NCI-H1417 (cell line): ENCODE data around the gene THEMIS.

ENCODE experiments used
- DNase-seq, 3 experiments: peaks; one replicate each; lab custom pipeline; 2025; lab: John Stamatoyannopoulos, UW

THEMIS gene

DNA sequence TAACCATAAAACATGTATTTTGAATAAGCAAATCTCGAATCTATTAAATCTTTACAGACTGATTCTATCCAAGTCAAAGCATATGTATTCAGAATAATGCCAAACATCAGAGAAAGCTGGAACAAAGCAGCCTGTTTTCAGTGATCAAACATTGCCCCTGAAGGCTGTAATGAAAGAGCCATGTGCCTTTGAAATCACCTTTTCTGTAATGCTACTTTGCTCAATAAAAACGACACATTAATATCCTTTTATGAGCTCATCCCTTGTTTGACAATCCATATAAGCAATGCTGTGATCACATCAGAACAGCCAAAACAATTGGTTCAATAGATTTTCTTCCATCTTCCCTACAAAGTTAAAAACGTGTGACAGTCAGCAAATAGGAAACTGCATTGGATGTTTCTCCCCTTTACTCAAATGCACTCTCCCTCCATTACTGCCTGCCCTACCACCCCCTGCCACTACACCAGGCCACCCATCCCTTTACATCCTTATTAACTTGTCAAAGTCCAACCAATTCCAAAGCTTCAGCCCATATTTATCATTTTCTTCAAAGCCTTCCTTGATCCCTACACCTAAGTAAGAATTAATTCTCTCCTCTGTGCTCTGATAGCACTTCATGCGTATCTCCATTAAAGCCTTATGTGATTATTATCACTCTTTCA is 42.0 kb downstream of the THEMIS start:
- no peak for DNase-seq

DNA sequence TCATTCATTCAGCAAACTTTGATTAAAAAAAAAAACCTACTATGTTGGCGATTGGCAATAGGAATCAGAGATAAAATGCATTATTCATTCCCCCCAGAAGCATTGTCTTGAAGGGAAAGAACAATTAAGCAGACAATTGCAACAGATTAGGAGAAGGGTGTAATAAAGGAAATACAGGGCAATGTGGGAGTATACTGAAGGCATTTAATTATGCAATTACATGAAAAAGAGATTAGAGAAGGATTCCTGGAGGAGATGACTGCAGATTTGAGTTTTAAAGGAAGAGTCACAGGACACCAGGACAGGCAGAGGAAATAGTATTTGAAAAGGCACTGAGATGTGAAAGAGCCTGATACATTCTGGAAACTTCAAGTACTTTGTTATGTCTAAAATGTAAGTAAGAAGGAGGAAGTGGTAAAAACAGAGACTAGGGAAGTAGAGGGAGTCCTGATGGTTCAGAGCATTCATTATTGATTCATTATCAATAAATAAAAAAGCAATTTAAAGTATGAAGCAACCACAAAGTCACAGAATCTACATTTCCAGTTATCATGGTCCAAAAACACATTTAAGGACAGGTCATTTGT is 43.7 kb downstream of the THEMIS start:
- peak in 1 of 3 experiments; percentile 5 for DNase-seq

DNA sequence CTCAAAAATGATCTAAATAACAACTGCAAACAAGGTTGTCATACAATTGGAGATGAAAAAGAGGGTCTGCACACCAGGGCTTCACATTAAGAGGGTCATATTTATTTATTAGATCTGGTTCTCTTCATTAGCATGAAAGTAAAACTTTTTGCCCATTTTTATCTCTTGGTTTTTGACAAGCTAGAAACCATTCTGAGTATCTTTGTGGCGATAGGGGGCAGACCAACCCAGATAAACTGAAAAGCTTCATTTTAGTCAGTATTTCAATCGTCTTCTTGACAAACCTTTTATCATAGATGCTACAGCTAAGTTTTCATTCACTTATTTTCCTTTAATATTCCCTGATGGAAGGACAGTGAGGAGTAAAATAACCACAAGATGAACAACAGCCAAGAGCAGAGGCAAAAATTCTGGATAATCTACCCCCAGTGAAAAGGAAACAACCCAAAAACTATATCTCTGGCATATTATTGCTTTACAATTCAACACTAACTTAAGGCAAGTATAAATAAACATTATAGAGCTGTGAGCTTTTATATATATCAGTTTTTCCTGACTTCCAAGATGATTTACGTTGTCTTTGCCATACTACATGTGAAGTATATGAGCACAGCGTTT is 45.2 kb downstream of the THEMIS start:
- DNase-seq = no peak

DNA sequence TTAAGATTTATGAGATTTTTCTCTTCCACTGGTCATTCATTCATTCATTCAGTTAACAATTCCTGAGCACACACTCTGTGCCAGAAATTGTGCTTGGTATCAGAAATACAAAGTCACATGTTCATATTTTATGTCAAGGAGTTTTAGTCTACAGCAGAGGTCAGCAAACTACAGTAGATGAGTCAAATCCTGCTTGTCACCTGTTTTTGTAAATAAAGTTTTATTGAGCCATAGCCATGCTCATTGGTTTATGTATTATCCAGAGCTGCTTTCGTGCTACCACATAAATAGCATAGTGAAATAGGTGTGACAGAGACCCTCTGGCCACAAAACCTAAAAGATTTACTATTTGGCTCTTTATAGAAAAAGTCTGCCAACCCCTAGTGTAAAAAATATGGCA is 46.8 kb downstream of the THEMIS start:
- DNase-seq = no peak

DNA sequence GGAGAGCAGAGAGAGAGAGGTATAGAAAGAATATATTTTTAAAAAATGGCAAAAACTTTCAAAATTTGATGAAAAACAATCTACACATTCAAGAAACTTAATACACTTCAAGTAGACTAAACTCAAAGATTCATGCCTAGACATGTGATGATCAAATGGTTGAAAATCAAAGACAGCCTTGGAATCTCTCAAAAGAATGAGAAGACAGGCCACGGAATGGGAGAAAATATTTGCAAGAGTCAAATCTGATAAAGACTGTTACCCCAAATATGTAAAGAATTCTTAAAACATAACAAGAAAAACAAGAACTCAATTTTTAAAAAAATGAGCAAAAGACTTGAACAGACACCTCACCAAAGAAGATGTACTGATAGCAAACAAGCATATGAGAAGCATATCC is 49.7 kb downstream of the THEMIS start:
- no peak for DNase-seq

DNA sequence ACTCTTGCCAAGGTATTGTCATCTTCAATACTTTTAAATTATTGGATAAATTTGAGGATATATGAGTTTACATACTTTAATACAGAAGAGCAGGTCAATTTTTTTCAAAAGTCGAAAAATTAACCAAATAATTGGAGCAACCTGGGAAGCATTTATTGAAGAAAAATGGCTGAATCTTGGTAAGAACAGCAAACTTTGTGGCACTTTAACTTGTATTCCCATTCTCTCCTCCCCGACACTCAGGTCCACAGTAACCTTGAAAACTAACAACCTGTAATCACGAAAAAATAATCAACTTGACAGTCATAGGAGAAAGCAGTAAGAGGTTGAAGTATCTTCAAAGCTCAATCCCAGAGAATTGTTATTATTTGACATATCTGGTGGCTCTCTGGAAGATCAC is 55.6 kb downstream of the THEMIS start:
- DNase-seq = no peak

DNA sequence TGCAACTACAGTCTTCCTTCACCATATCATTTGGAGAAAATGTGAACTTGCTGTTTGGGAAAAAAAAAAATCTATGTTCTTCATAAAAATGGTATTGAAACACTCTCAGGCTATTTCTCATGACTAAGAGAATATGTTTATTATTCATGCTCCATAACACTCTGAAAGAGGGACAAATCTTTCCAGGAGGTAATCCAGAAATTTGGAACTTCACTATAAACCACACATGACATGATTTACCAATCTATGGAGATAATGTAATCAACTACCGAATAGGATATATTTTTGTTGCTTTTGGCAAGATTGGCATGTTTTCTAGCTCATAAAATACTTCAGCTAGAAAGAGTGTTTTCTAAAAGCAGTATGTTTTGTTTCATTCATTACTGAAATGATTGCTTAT is 56.3 kb downstream of the THEMIS start:
- DNase-seq = no peak

DNA sequence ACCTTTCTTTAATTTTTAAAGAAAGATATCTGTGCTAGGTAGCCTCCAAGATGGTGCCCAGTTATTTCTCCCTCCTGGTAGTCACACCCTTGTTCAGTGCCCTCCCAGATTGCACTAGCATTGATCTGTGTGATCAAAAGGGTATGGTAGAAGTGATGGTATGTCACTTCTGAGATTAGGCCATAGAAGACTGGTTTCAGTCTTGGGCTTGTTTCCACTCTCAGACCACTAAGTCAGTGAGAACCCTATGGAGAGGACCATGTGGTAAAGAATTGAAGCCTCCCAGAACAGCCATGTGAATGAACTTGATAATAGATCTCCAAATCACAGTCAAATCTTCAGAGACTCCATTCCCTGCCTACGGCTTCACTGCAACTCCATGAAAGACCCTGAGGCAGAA is 57.3 kb downstream of the THEMIS start:
- DNase-seq = no peak

DNA sequence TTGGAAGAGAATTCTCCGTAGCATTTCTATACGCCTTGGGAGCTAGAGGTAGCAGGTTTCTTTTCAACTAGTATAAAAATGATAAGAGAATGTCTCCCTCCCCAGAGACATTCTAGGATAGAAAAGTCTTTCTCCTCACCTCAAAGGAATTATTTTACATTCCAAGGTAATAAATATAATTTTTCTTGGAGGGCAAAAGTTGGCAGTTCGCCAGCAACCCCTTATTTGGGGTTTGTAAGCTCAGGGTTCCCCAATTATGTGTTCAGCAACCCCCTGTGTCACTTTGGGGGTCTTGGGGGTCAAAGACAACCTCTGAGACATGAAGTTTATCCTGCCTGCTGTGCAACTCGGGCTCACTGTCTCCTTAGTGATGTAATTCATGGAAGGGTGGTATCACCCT is 58.3 kb downstream of the THEMIS start:
- no peak for DNase-seq

DNA sequence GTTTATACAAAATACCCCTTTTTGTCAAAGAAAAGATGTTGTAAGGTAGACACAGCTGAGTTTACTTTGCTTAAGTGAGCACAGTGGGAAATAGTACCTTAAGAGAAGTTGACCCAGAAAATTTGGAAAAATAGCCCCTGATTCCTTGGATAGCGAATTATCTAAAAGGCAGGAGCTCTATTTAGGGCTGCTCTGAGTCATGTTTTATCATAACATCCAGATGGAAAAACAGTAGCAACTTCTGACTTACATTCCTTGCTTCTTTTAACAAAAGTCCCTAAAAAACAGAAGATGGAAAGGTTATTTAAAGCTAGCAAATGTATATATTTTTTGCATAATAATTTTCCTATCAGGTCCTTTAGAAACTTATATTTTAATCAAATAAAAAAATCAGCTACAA is 59.0 kb downstream of the THEMIS start:
- no peak for DNase-seq

DNA sequence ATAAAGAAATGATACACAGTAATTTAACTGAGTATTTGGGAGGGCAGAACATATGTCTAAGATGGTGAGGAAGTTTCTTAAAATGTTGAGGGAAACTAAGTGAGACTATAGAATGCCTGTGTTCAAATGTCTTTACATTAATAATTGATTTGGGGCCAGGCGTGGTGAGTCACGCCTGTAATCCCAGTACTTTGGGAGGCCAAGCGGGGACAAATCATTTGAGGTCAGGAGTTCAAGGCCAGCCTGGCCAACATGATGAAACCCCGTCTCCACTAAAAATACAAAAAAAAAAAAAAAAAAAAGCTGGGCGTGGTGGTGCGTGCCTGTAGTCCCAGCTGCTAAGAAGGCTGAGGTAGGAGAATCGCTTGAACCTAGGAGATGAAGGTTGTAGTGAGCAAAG is 66.7 kb downstream of the THEMIS start:
- no peak for DNase-seq

DNA sequence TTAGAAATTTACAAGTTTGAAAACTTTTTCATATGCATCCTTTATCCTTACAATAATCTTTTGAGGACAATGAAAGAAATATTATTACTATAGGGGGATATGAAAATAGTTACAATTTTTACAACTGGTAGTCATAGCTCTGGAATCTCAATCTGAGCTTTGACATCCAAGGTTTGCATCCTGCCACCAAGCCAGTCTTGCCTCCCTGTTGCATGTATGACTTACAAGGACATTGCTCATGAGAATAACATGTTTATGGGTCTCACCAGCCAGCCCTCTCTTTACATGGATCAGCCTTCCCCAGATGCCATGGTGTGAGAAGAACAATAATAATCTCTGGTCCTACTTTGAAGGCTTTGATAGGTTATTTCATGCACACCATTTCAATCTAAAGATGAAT is 67.5 kb downstream of the THEMIS start:
- no peak for DNase-seq

DNA sequence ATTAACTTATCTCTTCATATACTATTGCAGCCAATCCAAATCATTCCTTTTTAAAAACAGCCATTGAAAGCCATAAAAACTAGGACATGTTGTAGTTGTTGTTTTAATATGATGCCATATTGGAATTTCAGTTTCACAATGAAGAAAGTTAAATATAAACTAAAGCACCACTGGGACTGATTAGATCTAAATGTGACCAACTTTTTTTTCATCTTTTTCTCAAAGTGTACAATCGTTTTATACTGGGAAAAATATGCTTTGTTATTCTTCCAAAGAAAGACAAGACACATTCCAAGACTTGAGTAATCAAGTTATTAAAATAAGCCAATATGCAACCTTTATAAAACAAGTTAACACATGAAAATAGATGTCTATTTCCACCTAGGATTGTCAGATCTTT is 68.5 kb downstream of the THEMIS start:
- no peak for DNase-seq

DNA sequence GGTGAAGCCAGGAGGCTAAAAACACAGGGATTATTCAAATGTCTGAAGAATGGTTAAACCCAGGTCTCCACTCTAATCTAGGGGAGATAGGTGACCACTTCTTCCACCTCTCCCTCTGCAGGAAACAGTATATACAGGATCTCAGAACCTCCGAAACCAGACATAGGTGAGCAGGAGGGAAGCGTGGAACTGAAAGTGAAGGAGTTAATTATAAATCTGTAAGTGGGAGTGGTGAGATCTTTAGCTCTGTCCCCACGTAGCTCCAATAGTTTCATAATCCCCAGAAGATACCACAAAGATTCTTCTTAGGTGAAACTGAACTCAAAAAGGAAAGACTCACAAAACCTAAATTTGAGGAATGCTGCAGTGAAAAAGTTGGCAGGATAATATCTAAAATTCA is 76.8 kb downstream of the THEMIS start:
- DNase-seq = no peak

DNA sequence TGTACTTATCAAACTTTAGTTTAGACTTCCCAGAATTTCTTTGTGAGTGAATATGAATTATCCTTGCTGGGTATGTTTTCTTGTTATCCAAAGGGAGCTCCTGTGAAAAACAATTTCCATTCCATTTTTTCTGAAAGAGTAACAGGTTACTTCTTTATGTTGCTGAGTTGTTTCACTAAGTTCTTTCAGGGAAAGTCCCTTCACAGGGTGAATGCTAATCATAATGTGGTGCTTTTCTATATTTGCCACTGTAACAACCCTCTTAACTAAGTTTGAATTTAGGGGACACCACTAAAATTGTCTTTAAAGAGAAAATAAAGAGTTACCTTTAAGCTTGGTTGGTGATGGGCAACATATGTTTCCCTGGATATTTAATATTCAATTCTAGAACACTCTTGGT is 79.4 kb downstream of the THEMIS start:
- no peak for DNase-seq

DNA sequence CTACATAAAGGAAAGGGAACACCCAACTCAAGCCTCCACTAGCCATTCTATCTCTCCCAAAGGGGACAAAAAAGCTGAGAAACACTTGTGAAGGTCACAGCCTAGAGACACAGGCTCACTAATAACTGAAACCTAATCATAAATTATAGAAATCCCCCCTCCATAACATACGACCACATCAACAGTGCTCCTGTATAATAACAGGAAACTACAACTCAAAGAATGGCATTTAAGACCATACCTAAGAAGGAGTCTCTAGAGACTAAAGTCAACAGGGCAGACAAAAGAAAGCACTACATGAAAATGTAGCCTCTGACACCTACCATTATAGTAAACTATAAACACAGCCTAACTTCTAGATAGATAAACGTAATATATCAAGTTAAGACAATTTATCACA is 82.7 kb downstream of the THEMIS start:
- DNase-seq = peak in 1 of 3 experiments; percentile 21

DNA sequence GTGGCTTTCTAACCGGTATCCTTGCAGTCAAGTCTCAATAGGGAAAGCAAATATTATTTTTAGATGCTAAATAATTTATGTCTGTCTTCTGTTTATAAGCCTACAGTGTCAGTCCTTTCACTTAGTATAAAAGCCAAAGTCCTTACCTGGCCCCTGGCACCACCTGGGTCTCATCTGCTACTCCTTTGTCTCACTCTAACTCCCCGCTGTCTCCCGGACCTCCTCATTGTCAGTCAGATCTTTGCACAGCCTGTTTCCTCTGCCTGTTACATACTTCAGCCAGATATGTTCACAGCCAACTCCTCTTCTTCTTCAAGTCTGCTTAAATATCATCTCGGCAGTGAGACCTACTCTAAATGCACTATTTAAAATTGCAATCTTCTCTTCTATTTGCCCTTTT is 84.2 kb downstream of the THEMIS start:
- DNase-seq = peak in 2 of 3 experiments; percentile 10 to 66

DNA sequence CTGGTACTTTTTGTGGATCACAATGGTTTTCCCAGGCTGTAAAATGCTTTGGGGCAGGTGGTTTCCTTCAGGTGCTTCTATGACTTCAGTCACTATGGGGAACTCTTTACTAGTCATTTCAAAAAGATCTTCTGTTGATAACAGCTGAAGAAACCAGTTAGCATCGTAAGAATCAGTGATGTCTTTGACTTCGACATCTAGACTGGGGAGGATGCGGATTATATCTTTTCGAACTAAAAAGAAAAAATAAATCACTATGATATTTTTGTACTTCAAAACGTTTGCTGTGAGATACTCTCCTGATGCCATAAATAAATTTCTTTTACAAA is 87.2 kb downstream of the THEMIS start:
- DNase-seq = no peak

DNA sequence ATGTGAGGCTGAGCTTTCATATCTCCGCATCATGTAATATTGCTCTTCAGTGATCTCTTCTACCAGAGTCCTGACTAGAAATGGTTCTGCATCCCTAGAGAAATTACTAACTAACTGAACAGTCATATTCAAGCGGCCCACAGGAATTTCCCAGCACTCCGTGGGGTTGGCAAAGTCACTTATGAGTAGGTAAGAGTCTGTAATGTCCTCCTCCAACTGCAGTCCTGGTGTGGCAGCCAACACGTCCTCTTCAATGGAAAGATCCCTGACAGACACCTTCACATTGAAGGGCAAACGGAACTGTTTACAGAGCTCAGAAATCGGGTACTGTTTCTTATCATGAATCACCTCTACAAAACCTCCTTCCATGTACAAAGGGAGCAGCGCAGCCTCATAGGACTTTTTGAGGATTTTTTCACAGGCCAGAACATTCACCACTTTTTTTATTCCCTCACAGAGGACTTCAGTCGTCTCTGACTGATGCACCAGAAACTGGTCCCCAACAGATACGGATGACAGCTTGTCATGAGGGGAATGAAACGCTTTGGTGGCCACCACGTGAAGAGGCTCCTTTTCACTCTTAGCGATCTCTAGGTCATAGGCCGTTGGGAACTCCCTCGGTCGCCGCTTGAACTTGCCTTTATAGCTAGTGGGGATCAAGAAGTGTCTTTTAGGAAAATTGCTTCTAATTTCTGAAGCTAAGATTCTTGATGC is 87.7 kb downstream of the THEMIS start:
- no peak for DNase-seq

DNA sequence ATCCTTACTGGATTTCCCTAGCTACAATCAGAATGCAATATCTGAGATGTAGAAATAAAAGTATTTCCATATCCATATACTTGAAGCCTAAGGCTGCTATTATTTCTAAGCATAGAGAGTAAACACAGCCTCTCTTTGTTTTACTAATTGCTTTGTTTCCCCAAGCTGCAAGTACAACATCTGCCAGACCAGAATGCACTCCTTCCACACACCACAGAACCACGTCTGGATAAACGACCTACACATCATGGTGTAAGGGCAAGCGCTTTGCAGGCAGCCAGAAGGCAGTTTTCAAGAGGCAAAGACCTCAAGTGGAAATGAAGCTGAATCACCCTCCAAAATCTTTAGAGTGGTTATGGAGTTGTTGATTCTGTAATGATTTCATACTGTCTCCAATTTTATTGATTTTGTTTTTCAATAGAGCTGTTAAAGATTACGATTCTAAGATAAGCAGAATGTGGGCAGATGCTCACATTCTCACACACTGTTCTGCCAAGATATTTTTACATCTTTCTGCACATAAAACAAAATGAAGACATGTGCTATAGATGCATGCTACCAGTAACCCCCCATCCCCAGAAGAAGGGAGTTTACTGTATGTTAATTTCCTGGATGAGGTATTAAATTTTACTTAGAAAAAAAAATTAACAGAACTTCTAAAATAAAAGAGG is 88.8 kb downstream of the THEMIS start:
- peak in 2 of 3 experiments; percentile 50 to 87 for DNase-seq

DNA sequence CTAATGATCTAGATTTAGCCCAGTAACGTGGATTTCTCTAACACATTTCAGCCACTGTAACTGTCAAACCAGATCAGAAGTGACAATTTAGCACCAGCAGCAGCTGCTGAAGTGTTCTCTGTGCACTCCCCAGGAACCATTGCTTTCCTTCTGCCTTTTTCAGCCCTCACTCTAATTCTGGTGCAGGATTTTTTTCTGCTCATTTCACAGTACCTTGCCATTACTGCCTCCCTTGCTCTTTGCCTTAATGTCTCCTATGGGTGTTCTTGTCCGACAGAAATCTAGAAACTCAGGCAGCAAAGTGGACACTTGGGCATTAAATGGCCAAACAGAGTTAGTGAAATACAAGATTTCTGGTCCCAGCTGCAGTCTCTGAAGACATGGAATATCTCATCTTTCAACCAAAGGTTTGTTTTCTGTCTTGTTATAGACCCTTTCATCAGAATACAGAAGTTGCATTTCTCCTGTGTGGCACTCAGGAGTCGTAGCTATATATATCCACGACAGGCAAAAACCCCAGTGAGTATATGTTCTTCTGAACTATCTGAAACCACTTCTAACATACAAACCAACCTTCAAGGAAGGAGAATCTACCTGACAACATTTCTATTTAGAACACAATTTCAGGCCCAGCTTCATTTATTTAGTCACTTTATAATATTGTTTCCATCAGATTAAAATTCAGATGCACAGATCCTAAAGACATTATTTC is 92.9 kb downstream of the THEMIS start:
- peak in 1 of 3 experiments; percentile 14 for DNase-seq

DNA sequence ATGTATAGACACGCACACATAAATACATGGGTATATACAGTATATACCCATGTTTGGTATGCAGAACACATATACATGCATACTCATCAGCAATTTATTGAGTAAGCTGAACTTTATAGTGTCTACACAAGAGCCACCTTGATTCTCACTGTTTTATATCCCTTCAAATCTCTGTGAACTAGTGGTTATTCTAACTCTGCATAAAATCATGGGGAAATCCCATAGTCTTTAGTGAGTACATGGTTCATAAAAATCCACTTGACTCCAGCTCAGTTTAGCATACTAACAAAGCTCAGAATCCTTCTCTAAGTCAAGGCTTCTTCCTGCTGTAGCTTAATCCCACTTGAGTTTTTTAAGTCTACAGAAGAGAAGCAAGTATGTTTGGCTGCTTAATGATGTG is 104.1 kb downstream of the THEMIS start:
- DNase-seq = no peak
